Inflammatory macrophage (primary cell): ENCODE data around the gene VSTM2B.

Experiments
- DNase-seq, 2 donors: peaks; one replicate each; pipeline ENCODE4 v3.0.0-alpha.2; 2020 to 2022

VSTM2B gene

DNA sequence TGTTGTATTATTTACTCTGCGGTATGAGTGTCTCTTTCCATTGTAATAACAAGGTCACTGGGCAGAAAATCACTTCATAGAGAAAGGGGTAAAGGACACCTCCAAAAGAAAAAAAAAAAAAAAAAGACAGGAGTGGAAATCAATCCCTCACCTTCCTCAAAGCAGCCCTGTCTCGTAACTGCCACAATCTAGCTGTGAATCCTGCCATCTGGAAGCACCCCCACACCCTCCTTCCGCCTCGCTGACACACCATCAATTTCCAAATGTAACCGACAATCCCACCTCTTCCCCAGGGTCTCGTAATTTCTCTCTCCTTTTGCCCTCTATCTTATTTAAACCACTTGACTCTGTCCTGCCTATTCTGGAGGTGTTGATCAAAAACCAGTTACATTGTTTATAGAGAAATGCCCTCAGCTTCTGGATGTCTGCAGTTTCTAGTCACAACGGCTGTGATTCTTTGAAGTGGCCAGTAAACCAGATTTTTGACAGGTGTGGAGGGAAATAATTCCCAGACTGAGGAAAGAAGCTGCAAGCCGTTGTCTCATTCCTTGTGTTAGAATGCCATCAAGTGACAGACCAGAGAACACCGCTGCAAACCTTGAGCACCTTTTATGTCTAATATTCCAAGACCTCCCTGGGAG lies 71.2 kb downstream of the VSTM2B start:
- peak in 1 of 2 donors; percentile 38 for DNase-seq

GRCh38 chr19:29598036-29598435 lies 72.2 kb downstream of the VSTM2B start:
- DNase-seq: no peak

GRCh38 chr19:29598496-29598895 lies 72.7 kb downstream of the VSTM2B start:
- no peak for DNase-seq

GRCh38 chr19:29603308-29603707 lies 77.5 kb downstream of the VSTM2B start:
- no peak for DNase-seq

DNA sequence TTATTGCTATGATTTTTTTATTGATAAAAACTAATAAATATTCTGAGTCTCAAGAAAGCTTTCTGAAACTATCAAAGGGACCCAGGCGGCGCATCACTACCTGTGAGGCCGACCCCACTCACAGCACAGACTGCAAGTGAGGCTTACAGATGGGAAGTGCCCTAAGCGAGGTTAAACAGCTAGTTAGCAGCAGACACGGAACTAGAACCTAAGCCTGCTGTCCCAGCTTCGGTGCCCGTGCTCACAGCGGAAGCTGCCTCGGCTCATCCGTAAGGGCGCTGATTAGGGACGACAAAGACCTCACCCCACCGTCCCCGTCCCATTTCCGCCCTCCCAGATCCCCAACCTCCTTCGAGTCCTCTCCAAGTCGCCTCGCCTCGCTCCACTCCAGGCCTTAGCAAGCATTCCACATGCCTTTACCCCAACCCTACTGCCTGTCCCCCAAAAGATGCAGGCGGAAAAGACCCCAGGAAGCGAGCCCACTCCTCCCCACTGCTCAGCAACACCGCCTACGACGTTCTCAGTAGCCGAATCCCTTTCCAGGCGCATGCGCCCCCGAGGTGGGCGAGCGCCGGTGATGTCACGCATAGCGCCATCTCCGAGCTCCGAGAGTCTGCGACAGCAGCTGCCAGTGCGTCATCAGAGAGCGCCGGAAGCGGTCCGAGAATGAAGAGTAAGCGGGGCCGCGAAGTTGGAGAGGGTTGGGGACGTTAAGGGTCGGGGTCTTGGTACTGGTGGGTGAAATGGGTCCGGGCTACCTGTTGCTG lies 80.0 kb downstream of the VSTM2B start, which contains the start of gene POP4:
POP4 (plus strand) TSS at position 631 of the 767 bp plus-strand sequence; CDS start at position 667, 36 bp downstream.
- peak; percentile 98 to 99 for DNase-seq

- no peak for DNase-seq
Observed at GRCh38 chr19:29606420-29606747, 80.6 kb downstream of the VSTM2B start.

DNA sequence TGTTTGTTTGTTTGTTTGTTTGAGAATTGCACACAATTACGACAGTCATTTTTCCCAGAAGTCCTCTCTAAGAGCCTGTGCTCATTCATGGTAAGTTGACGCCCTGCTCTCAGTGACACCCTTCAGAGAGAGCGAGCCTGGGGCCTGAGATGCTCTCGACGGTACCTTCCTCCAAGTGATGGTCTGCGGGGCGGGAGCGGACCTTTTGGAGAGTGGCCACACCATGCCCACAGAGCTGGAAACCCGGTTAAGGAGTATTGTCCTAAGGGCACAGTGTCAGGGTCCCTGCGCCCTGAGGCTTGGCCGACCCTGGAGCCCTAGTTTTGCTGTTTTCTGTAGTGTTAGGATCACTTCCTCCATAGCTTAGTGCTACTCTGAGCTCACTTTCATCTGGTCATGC lies 83.8 kb downstream of the VSTM2B start:
- DNase-seq: no peak

DNA sequence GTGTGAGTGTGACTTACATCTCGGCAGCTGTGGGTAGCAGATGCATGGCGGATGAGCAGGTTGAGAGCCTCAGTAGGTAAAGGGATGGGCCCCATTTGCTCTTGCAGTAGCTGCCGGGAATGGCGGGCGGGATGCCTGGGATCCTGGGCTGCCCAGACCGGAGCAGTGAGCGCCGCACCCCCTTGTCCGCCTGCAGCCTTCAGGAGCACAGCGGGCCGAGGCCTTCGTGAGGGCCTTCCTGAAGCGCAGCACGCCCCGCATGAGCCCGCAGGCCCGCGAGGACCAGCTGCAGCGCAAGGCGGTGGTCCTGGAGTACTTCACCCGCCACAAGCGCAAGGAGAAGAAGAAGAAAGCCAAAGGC lies 84.4 kb downstream of the VSTM2B start:
- no peak for DNase-seq

- peak; percentile 76 to 88 for DNase-seq
Observed at GRCh38 chr19:29610574-29611271, 84.9 kb downstream of the VSTM2B start.

DNA sequence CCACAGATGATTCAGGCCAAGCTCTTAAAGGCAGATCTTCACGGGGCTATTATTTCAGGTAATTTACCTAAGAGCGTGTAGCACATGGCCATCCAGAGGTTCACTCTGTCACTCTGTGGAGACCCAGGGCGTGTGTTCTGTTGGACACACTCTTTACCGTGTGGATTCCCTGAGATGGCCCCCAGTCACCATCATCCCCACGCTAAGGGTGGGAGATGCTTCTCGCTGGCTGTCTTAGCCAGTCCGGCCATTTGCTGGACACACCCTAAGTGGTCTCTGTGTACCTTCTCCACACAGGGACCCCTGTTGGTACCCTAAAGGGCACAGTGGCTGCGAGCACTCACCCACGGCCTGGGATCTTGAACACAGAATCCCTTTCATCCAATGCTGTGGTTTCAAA lies 86.3 kb downstream of the VSTM2B start:
- no peak for DNase-seq

- DNase-seq: no peak
Observed at GRCh38 chr19:29612801-29613595, 87.2 kb downstream of the VSTM2B start.

DNA sequence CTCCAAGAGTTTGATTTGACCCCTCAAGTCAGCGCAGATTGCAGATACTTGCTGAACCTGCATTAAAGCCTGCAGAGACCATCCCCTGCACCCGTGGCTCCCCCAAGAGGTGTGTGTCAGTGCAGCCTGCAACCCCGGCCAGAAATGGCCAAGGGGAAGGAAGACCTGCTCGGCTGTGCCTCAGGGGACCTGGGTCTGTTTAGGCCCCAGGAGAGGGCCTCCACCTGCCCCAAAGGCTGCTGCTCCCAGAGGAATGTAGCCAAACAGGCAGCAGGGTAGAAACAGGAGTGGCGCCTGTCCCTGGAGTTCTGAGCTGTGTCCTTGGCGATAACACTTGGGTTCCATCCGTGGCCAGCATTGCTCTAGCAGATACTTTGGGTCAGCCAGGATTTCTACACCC lies 88.3 kb downstream of the VSTM2B start:
- no peak for DNase-seq
